H1 (cell line): ENCODE results near the gene PLCL1.

Experiments used
- CTCF ChIP-seq, 3 experiments: IDR thresholded peaks; 1 replicate in 2 of 3; 2 replicates in 1 of 3; pipeline versions ENCODE4 v1.5.1 to v1.6.1; 2011; ENCODE audit warnings: low read length in 3 of 3, mild to moderate bottlenecking in 3 of 3, inconsistent platforms in 2 of 3, low read depth in 1 of 3, moderate library complexity in 1 of 3; ENCODE audit not compliant: insufficient read depth in 1 of 3; ENCODE audit errors: control extremely low read depth in 1 of 3
- MAX ChIP-seq: IDR thresholded peaks from 2 replicates; pipeline ENCODE4 v1.6.1; 2012; ENCODE audit warnings: inconsistent platforms
- POLR2A ChIP-seq, 2 experiments: IDR thresholded peaks; 1 replicate in 1 of 2; 2 replicates in 1 of 2; pipeline ENCODE4 v1.6.1; 2011; ENCODE audit warnings: low read depth in 2 of 2, low read length in 2 of 2, mild to moderate bottlenecking in 2 of 2; ENCODE audit errors: control extremely low read depth in 1 of 2

GRCh38 chr2:198062826-198063225 is 258.4 kb downstream of the PLCL1 start:
- TF ChIP-seq MAX (no peak), POLR2A (IDR thresholded peaks at IDR 0.05; ENCODE audit: control extremely low read depth in 1 of 2, low read depth in 2 of 2, low read length in 2 of 2) (no peak), CTCF (IDR thresholded peaks at IDR 0.05; ENCODE audit: control extremely low read depth in 1 of 3, insufficient read depth in 1 of 3, low read depth in 1 of 3, low read length in 3 of 3) (no peak)
